NCI-H146 treated with DMSO at 0.1 percent for 48 hours (cell line): ENCODE data around the gene PPP1R27.
A peak's percentile ranks its signal among the peaks of the same experiment; 100 is the strongest.

Experiments
- DNase-seq: peaks from one replicate; lab custom pipeline; 2025; ENCODE audit not compliant: unreplicated experiment; lab: John Stamatoyannopoulos, UW

Gene PPP1R27

GRCh38 chr17:81863123-81863675 lies 28.3 kb upstream of the PPP1R27 start:
- no peak for DNase-seq

GRCh38 chr17:81860756-81861568 lies 26.1 kb upstream of the PPP1R27 start:
- DNase-seq: peak; percentile 99

GRCh38 chr17:81859906-81860755 lies 25.3 kb upstream of the PPP1R27 start, which contains the start of gene P4HB:
Gene P4HB, minus strand, starts transcription at chr17:81860535. Its CDS starts 64 bp downstream, at chr17:81860471.
- DNase-seq: no peak

- DNase-seq: no peak
Measured at GRCh38 chr17:81858967-81859905, 24.4 kb upstream of the PPP1R27 start.

GRCh38 chr17:81858170-81858966 lies 23.5 kb upstream of the PPP1R27 start:
- no peak for DNase-seq

GRCh38 chr17:81854974-81855774 lies 20.3 kb upstream of the PPP1R27 start:
- DNase-seq: no peak

- no peak for DNase-seq
Measured at GRCh38 chr17:81852237-81852636, 17.4 kb upstream of the PPP1R27 start.

GRCh38 chr17:81851423-81851822 lies 16.6 kb upstream of the PPP1R27 start:
- no peak for DNase-seq

- DNase-seq: no peak
Measured at GRCh38 chr17:81849457-81849856, 14.6 kb upstream of the PPP1R27 start.

GRCh38 chr17:81846743-81847689 lies 12.2 kb upstream of the PPP1R27 start:
- DNase-seq: no peak

- no peak for DNase-seq
Measured at GRCh38 chr17:81845881-81846742, 11.3 kb upstream of the PPP1R27 start.

GRCh38 chr17:81845361-81845760 lies 10.5 kb upstream of the PPP1R27 start:
- DNase-seq: no peak

- no peak for DNase-seq
Measured at GRCh38 chr17:81844887-81845286, 10.0 kb upstream of the PPP1R27 start.

- DNase-seq: no peak
Measured at GRCh38 chr17:81844327-81844851, 9.5 kb upstream of the PPP1R27 start.

GRCh38 chr17:81843713-81844326 lies 9.0 kb upstream of the PPP1R27 start:
- DNase-seq: no peak
